Measurements from ENCODE around the gene PARN. TPM values are rescaled to one million over a fixed set of nuclear protein-coding genes. Genes with fewer than 3 reads are reported as not detected.
A peak's percentile ranks its signal among the peaks of the same experiment; 100 is the strongest.

PARN gene
- total and polyA plus RNA-seq, 2 experiments from 2014 or later = 32.5 to 61.3 TPM

- H2AFZ ChIP-seq = no peak overlapping the region
- H3K4me1 ChIP-seq (ENCODE audit: insufficient read depth) = peaks cover 27% of the 10 kb centered on the region
- ATAC-seq (0 out of 3 replicates have a peak, but pooled peaks have one; percentile 9), DNase-seq (ENCODE audit: low spot score) (no peak)
- no peaks in the 10 kb centered on the region for H3K9me2 ChIP-seq (ENCODE audit: insufficient read depth)
- H3K4me3 ChIP-seq = no peak overlapping the region
- Mint-ChIP-seq H3K36me3 (ENCODE audit: low read depth) (peaks cover 7% of the 10 kb centered on the region; the same call in 2 of the 3 replicates), H3K27me3 (ENCODE audit: insufficient read depth, low read depth, poor library complexity) (peaks cover 3% of the 10 kb centered on the region), H3K9me3 (no peaks in the 10 kb centered on the region), H3K4me1 (peaks cover 49% of the 10 kb centered on the region), H3K4me3 (no peak overlapping the region), H3K27ac (no peak overlapping the region)
- no peak overlapping the region for H3K4me2 ChIP-seq
- no peaks in the 10 kb centered on the region for H3K27me3 ChIP-seq (ENCODE audit: insufficient read depth)
- no peaks in the 10 kb centered on the region for H4K20me1 ChIP-seq (replicated peaks; ENCODE audit: insufficient read depth)
- TF ChIP-seq POLR2AphosphoS5 (IDR thresholded peaks at IDR 0.05; ENCODE audit: low read depth) = no peak
- TF ChIP-seq CREB1 (CRISPR knock-in tag; IDR thresholded peaks at IDR 0.05; ENCODE audit: low read depth) = no peak
- no peak for TF ChIP-seq ZNF331 (CRISPR knock-in tag; IDR thresholded peaks at IDR 0.05; ENCODE audit: low read depth)
- no peak for TF ChIP-seq ZNF114 (CRISPR knock-in tag; IDR thresholded peaks at IDR 0.05)
- TF ChIP-seq ZNF462 (CRISPR knock-in tag; IDR thresholded peaks at IDR 0.05) = no peak
- no peak for TF ChIP-seq ETS1 (IDR thresholded peaks at IDR 0.05)
- TF ChIP-seq NANOG (IDR thresholded peaks at IDR 0.05; ENCODE audit: borderline replicate concordance) = no peak
- TF ChIP-seq CTCF (conservative IDR thresholded peaks at IDR 0.05; ENCODE audit: low read depth in 2 of 2) = no peak
- no peak for TF ChIP-seq EZH2phosphoT487 (IDR thresholded peaks at IDR 0.05; ENCODE audit: unreplicated experiment)
- no peak for TF ChIP-seq EZH2 (IDR thresholded peaks at IDR 0.05; ENCODE audit: low read depth, unreplicated experiment)
- no peak for TF ChIP-seq JUNB (IDR thresholded peaks at IDR 0.05; ENCODE audit: unreplicated experiment)
- no peaks in the 10 kb centered on the region for H3F3A ChIP-seq (replicated peaks; ENCODE audit: low read depth)
- H3K27ac ChIP-seq (ENCODE audit: low read depth) = no peak overlapping the region
- H3K79me2 ChIP-seq (replicated peaks; ENCODE audit: insufficient read depth) = peaks cover 6% of the 10 kb centered on the region; the same call in 1 of the 2 replicates
- H3K36me3 ChIP-seq (ENCODE audit: insufficient read depth) = no peaks in the 10 kb centered on the region
Observed at GRCh38 chr16:14496047-14496770, 133.9 kb downstream of the PARN start.

Data from GM23338 (cell line).